Caco-2 (cell line): ENCODE results near the gene KRTAP9-3. TPM values are rescaled to one million over a fixed set of nuclear protein-coding genes. Genes with fewer than 3 reads are reported as not detected.
"Not testable (repeated sequence)": the region's sequence is repeated elsewhere in the genome, so short reads cannot be mapped to it uniquely, and the experiment has no call there.

Source experiments
- BruUV-seq: library from RNA; stranded (reverse); fragments of 400-500 nt; replicated peaks from 2 replicates; lab custom pipeline; 2021; lab: Mats Ljungman, UMichigan
- CTCF ChIA-PET: fragments of 300-600 bp; sonication (Branson Sonifier 250); formaldehyde crosslinking; loops from one replicate; lab custom pipeline; 2022; ENCODE audit warnings: antibody characterized with exemption; lab: Charles Lee
- POLR2A ChIA-PET: fragments of 300-600 bp; sonication (Branson Sonifier 250); formaldehyde crosslinking; loops from one replicate; lab custom pipeline; 2022; ENCODE audit warnings: antibody characterized with exemption; lab: Charles Lee
- DNase-seq, 2 experiments: peaks; one replicate each; pipeline versions ENCODE4 v3.0.0 to v3.0.0-alpha.2; 2020 to 2022
- H3K27me3 ChIP-seq: replicated peaks from 2 replicates; pipeline ENCODE4 v1.6.0; 2011; ENCODE audit warnings: low read length; ENCODE audit not compliant: control insufficient read depth, insufficient read depth
- H3K36me3 ChIP-seq: 2 replicates; pipeline ENCODE4 v1.5.1; 2011; ENCODE audit warnings: low read length; ENCODE audit not compliant: control insufficient read depth, insufficient read depth
- H3K4me1 ChIP-seq: fragments of 250-450 bp; sonication (Bioruptor Pico); 2 replicates; pipeline ENCODE4 v1.5.1; 2020; ENCODE audit warnings: mild to moderate bottlenecking
- H3K4me3 ChIP-seq: 2 replicates; pipeline ENCODE4 v1.5.1; 2011; ENCODE audit warnings: low read depth, mild to moderate bottlenecking, control low read depth, low read length
- H3K9me3 ChIP-seq: fragments of 250-450 bp; sonication (Bioruptor Pico); 2 replicates; pipeline ENCODE4 v1.5.1; 2020; ENCODE audit warnings: mild to moderate bottlenecking, moderate library complexity
- H3K27ac Mint-ChIP-seq: one replicate; pipeline ENCODE4 v1.8.0; 2022; ENCODE audit warnings: mixed read lengths; ENCODE audit not compliant: unreplicated experiment
- H3K27me3 Mint-ChIP-seq: one replicate; pipeline ENCODE4 v1.8.0; 2022; ENCODE audit warnings: mixed read lengths; ENCODE audit not compliant: insufficient read depth, unreplicated experiment
- H3K36me3 Mint-ChIP-seq: one replicate; pipeline ENCODE4 v1.8.0; 2022; ENCODE audit warnings: mild to moderate bottlenecking, mixed read lengths; ENCODE audit not compliant: insufficient read depth, unreplicated experiment
- H3K4me1 Mint-ChIP-seq: one replicate; pipeline ENCODE4 v1.8.0; 2022; ENCODE audit warnings: low read depth, mixed read lengths; ENCODE audit not compliant: unreplicated experiment
- H3K4me3 Mint-ChIP-seq: one replicate; pipeline ENCODE4 v1.8.0; 2022; ENCODE audit warnings: mild to moderate bottlenecking, moderate library complexity, mixed read lengths; ENCODE audit not compliant: unreplicated experiment
- H3K9me3 Mint-ChIP-seq: one replicate; pipeline ENCODE4 v1.8.0; 2022; ENCODE audit warnings: mixed read lengths; ENCODE audit not compliant: unreplicated experiment
- CTCF ChIP-seq, 2 experiments: fragments of 200-600 bp in 1 of 2; IDR thresholded peaks; 1 replicate in 1 of 2; 2 replicates in 1 of 2; pipeline versions ENCODE4 v1.5.1 to v1.8.0; 2011 to 2022; ENCODE audit warnings: antibody characterized with exemption in 1 of 2, control low read depth in 1 of 2, inconsistent platforms in 1 of 2, low read depth in 1 of 2, low read length in 1 of 2, mild to moderate bottlenecking in 1 of 2, moderate library complexity in 1 of 2; ENCODE audit not compliant: insufficient read depth in 1 of 2, severe bottlenecking in 1 of 2, unreplicated experiment in 1 of 2
- intact Hi-C: fragments of 100-400 bp; cut with micrococcal nuclease; formaldehyde crosslinking; loops from one replicate; pipeline ENCODE4 v1.10.0; 2022; ENCODE audit not compliant: unreplicated experiment
- total RNA-seq: library from RNA; stranded (reverse); gene quantifications from 2 replicates; pipeline ENCODE4 v1.2.3, GENCODE V29; 2022

Gene KRTAP9-3
- total RNA-seq, 1 experiment from 2014 or later = not detected

DNA sequence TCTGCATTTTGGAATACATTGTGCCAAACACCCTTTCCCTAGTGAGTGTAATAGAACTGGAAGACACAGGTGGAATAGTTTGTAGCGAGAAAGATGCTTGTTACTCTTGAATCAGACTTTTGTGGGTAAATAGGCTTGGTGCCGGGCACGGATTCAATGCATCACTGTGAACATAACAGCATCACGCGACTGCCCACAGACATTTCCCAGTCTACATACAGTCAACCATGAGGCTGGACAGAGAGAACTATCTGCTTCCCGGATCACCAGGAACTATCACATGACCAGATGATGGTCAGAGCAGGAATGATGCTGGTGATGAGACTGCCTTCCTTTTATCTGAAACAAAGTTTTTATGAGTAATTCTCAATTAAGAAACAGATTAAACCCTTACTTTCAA, 6.2 kb upstream of the KRTAP9-3 start:
- intact Hi-C loops = no loop called here
- H3K36me3 ChIP-seq = no peaks in the 10 kb centered on the region
- H3K4me3 ChIP-seq = no peak overlapping the region
- Mint-ChIP-seq H3K27ac (no peak overlapping the region), H3K9me3 (no peaks in the 10 kb centered on the region), H3K27me3 (no peaks in the 10 kb centered on the region), H3K4me3 (no peak overlapping the region), H3K4me1 (no peaks in the 10 kb centered on the region), H3K36me3 (no peaks in the 10 kb centered on the region)
- DNase-seq = no peak
- POLR2A ChIA-PET = no interaction called here
- TF ChIP-seq CTCF (IDR thresholded peaks at IDR 0.05; ENCODE audit: insufficient read depth in 1 of 2, low read depth in 1 of 2, low read length in 1 of 2, severe bottlenecking in 1 of 2, unreplicated experiment in 1 of 2) = no peak
- no TSS peak for BruUV-seq
- H3K9me3 ChIP-seq = no peaks in the 10 kb centered on the region
- no peaks in the 10 kb centered on the region for H3K4me1 ChIP-seq
- CTCF ChIA-PET = no interaction called here
- no peaks in the 10 kb centered on the region for H3K27me3 ChIP-seq

DNA sequence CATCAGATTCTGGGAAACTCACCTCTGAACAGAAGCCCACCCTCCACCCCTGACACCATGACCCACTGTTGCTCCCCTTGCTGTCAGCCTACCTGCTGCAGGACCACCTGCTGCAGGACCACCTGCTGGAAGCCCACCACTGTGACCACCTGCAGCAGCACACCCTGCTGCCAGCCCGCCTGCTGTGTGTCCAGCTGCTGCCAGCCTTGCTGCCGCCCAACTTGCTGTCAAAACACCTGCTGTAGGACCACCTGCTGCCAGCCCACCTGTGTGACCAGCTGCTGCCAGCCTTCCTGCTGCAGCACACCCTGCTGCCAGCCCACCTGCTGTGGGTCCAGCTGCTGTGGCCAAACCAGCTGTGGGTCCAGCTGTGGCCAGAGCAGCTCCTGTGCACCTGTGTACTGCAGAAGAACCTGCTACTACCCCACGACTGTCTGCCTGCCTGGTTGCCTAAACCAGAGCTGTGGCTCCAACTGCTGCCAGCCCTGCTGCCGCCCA, 5.6 kb upstream of the KRTAP9-3 start, which contains the start of gene KRTAP9-2:
Gene KRTAP9-2, plus strand, starts transcription at position 51 of the 498 bp plus-strand sequence. Its CDS starts 7 bp downstream, at position 58.
- H3K36me3 Mint-ChIP-seq, BruUV-seq, POLR2A ChIA-PET, CTCF ChIA-PET, H3K27me3 ChIP-seq, intact Hi-C loops, H3K9me3 Mint-ChIP-seq, H3K4me1 Mint-ChIP-seq, H3K4me3 Mint-ChIP-seq, H3K27ac Mint-ChIP-seq, H3K27me3 Mint-ChIP-seq, H3K4me3 ChIP-seq, H3K36me3 ChIP-seq, DNase-seq, H3K9me3 ChIP-seq, H3K4me1 ChIP-seq: not testable (repeated sequence)

DNA sequence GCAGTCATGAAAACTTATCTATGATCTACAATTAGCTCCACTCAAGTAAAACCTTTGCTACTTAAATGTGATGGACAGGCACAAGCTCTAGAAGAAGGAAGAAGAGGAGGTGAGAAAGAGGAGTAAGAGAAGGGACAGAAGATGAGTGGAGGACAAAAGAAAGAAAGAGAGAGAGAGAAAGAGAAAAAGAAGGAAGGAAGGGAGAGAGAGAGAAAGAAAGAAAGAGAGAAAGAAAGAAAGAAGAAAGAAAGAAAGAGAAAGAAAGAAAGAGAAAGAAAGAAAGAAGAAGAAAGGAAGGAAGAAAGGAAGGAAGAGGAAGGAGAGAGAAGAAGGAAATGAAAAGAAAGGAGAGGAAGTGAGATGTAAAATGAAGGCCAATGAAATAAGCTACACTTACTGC, 2.2 kb upstream of the KRTAP9-3 start:
- Histone ChIP-seq H3K9me3 (no peaks in the 10 kb centered on the region), H3K4me3 (no peak overlapping the region), H3K27me3 (no peaks in the 10 kb centered on the region), H3K4me1 (no peaks in the 10 kb centered on the region), H3K36me3 (no peaks in the 10 kb centered on the region)
- TF ChIP-seq CTCF (IDR thresholded peaks at IDR 0.05; ENCODE audit: insufficient read depth in 1 of 2, low read depth in 1 of 2, low read length in 1 of 2, severe bottlenecking in 1 of 2, unreplicated experiment in 1 of 2) = no peak
- Mint-ChIP-seq H3K36me3 (no peaks in the 10 kb centered on the region), H3K9me3 (no peaks in the 10 kb centered on the region), H3K4me3 (no peak overlapping the region), H3K4me1 (no peaks in the 10 kb centered on the region), H3K27ac (no peak overlapping the region), H3K27me3 (peaks cover 4% of the 10 kb centered on the region)
- DNase-seq = no peak
- POLR2A ChIA-PET = no interaction called here
- BruUV-seq = no TSS peak
- intact Hi-C loops = no loop called here
- CTCF ChIA-PET = interaction anchor here (0.7 kb wide), 1 partner anchor 335 kb away, joined by 5 read pairs; no protein-coding TSS in a partner anchor
